Activated effector memory CD4-positive, alpha-beta T cell treated with Interleukin-2 at 50 U/mL for 16 hours (primary cell): Measurements from ENCODE around the gene HOXC12.

Experiments used
- DNase-seq: peaks from one replicate; pipeline ENCODE4 v3.0.0-alpha.2; 2020

The HOXC12 gene

GRCh38 chr12:53985692-53985993 lies 30.9 kb downstream of the HOXC12 start:
- no peak for DNase-seq

- DNase-seq, result no peak
These were observed 31.4 kb downstream of the HOXC12 start for GRCh38 chr12:53985994-53986685.

- no peak for DNase-seq
These were observed 32.2 kb downstream of the HOXC12 start for GRCh38 chr12:53986686-53987483.

GRCh38 chr12:53987787-53988230 lies 33.1 kb downstream of the HOXC12 start:
- no peak for DNase-seq

GRCh38 chr12:53988541-53989226 lies 34.0 kb downstream of the HOXC12 start:
- no peak for DNase-seq

- no peak for DNase-seq
These were observed 34.8 kb downstream of the HOXC12 start for GRCh38 chr12:53989227-53990113.

GRCh38 chr12:53990311-53991076 lies 35.8 kb downstream of the HOXC12 start:
- DNase-seq, result no peak

GRCh38 chr12:53991077-53991460 lies 36.4 kb downstream of the HOXC12 start:
- no peak for DNase-seq

- DNase-seq, result no peak
These were observed 37.7 kb downstream of the HOXC12 start for GRCh38 chr12:53992377-53992889.

- no peak for DNase-seq
These were observed 38.7 kb downstream of the HOXC12 start for GRCh38 chr12:53993162-53994008.

GRCh38 chr12:53994009-53994263 lies 39.2 kb downstream of the HOXC12 start:
- DNase-seq, result no peak

GRCh38 chr12:53994264-53995001 lies 39.7 kb downstream of the HOXC12 start:
- no peak for DNase-seq

- DNase-seq, result no peak
These were observed 40.3 kb downstream of the HOXC12 start for GRCh38 chr12:53995002-53995377.

- no peak for DNase-seq
These were observed 40.9 kb downstream of the HOXC12 start for GRCh38 chr12:53995378-53996239.

GRCh38 chr12:53996240-53997203 lies 41.8 kb downstream of the HOXC12 start:
- DNase-seq, result no peak

GRCh38 chr12:53997204-53998109 lies 42.8 kb downstream of the HOXC12 start:
- no peak for DNase-seq
